Measurements from ENCODE around the gene ARF5.

Gene ARF5

GRCh38 chr7:127586346-127586745, 1.9 kb upstream of the ARF5 start:
- in situ Hi-C loops (cut with MboI; ENCODE audit: low sequenced_read_pairs, unreplicated experiment), result no loop called here
- no peak for DNase-seq (ENCODE audit: low spot score)
- TF ChIP-seq, protein P1, sequence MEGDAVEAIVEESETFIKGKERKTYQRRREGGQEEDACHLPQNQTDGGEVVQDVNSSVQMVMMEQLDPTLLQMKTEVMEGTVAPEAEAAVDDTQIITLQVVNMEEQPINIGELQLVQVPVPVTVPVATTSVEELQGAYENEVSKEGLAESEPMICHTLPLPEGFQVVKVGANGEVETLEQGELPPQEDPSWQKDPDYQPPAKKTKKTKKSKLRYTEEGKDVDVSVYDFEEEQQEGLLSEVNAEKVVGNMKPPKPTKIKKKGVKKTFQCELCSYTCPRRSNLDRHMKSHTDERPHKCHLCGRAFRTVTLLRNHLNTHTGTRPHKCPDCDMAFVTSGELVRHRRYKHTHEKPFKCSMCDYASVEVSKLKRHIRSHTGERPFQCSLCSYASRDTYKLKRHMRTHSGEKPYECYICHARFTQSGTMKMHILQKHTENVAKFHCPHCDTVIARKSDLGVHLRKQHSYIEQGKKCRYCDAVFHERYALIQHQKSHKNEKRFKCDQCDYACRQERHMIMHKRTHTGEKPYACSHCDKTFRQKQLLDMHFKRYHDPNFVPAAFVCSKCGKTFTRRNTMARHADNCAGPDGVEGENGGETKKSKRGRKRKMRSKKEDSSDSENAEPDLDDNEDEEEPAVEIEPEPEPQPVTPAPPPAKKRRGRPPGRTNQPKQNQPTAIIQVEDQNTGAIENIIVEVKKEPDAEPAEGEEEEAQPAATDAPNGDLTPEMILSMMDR (IDR thresholded peaks at IDR 0.05; ENCODE audit: borderline replicate concordance, control extremely low read depth, extremely low read depth, insufficient read depth, missing control alignments), result no peak

- TF ChIP-seq, protein P1 (IDR thresholded peaks at IDR 0.05; ENCODE audit: borderline replicate concordance, control extremely low read depth, extremely low read depth, insufficient read depth, missing control alignments), result no peak
- no peak for DNase-seq (ENCODE audit: low spot score)
- in situ Hi-C loops (cut with MboI; ENCODE audit: low sequenced_read_pairs, unreplicated experiment), result no loop called here
Observed at GRCh38 chr7:127587663-127588018, 570 bp upstream of the ARF5 start.

GRCh38 chr7:127588697-127589482, 679 bp downstream of the ARF5 start:
- DNase-seq (ENCODE audit: low spot score), result peak; percentile 73
- TF ChIP-seq, protein P1 (IDR thresholded peaks at IDR 0.05; ENCODE audit: borderline replicate concordance, control extremely low read depth, extremely low read depth, insufficient read depth, missing control alignments), result peak; percentile 55
- in situ Hi-C loops (cut with MboI; ENCODE audit: low sequenced_read_pairs, unreplicated experiment), result no loop called here

DNA sequence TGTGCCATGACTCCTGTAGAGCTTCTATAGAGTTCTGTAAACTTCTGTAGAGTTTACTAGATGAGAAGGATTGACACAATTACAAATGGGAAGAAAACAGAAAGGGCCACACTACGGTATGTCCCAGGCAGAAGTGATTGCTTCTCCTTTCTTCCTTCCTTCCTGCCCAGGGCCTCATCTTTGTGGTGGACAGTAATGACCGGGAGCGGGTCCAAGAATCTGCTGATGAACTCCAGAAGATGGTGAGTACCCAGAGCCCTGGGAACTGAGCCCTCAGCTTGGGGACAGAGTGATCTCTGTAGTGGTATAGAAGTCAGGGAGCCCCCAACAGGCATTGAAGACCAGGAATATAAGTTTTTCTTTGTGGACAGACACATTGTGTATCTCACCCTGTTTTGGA, 1.7 kb downstream of the ARF5 start:
- in situ Hi-C loops (cut with MboI; ENCODE audit: low sequenced_read_pairs, unreplicated experiment), result no loop called here
- no peak for DNase-seq (ENCODE audit: low spot score)
- TF ChIP-seq, protein P1 (IDR thresholded peaks at IDR 0.05; ENCODE audit: borderline replicate concordance, control extremely low read depth, extremely low read depth, insufficient read depth, missing control alignments), result no peak

- no peak for DNase-seq (ENCODE audit: low spot score)
- in situ Hi-C loops (cut with MboI; ENCODE audit: low sequenced_read_pairs, unreplicated experiment), result no loop called here
- TF ChIP-seq, protein P1 (IDR thresholded peaks at IDR 0.05; ENCODE audit: borderline replicate concordance, control extremely low read depth, extremely low read depth, insufficient read depth, missing control alignments), result no peak
Observed at GRCh38 chr7:127591189-127591588, 3.0 kb downstream of the ARF5 start.

DNA sequence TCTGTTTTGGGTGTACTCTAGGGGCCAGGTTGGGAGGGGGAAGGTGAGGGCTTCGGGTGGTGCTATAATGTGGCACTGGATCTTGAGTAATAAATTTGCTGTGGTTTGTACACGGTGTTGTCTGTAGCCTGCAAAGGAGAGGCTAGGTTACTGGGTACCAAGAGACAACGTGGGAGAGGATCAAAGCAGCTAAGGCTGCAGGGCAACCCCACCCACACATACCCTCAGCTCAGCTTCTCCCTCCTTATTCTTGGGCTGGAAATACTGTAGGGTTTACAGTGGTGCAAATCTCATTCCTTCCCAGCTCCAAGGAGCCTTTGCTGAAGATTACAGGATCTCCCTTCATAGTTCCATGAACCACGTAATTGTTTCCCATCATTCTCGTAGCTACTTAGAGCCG, 3.4 kb downstream of the ARF5 start:
- no peak for DNase-seq (ENCODE audit: low spot score)
- in situ Hi-C loops (cut with MboI; ENCODE audit: low sequenced_read_pairs, unreplicated experiment), result no loop called here
- TF ChIP-seq, protein P1 (IDR thresholded peaks at IDR 0.05; ENCODE audit: borderline replicate concordance, control extremely low read depth, extremely low read depth, insufficient read depth, missing control alignments), result no peak

Measured in GM13976 (cell line).